NCI-H128 (cell line): ENCODE data around the gene AKAP10.
"Not testable (repeated sequence)": the region's sequence is repeated elsewhere in the genome, so short reads cannot be mapped to it uniquely, and the experiment has no call there.

ENCODE experiments used
- DNase-seq: peaks from one replicate; lab custom pipeline; 2025; ENCODE audit not compliant: unreplicated experiment; lab: John Stamatoyannopoulos, UW

Gene AKAP10

DNA sequence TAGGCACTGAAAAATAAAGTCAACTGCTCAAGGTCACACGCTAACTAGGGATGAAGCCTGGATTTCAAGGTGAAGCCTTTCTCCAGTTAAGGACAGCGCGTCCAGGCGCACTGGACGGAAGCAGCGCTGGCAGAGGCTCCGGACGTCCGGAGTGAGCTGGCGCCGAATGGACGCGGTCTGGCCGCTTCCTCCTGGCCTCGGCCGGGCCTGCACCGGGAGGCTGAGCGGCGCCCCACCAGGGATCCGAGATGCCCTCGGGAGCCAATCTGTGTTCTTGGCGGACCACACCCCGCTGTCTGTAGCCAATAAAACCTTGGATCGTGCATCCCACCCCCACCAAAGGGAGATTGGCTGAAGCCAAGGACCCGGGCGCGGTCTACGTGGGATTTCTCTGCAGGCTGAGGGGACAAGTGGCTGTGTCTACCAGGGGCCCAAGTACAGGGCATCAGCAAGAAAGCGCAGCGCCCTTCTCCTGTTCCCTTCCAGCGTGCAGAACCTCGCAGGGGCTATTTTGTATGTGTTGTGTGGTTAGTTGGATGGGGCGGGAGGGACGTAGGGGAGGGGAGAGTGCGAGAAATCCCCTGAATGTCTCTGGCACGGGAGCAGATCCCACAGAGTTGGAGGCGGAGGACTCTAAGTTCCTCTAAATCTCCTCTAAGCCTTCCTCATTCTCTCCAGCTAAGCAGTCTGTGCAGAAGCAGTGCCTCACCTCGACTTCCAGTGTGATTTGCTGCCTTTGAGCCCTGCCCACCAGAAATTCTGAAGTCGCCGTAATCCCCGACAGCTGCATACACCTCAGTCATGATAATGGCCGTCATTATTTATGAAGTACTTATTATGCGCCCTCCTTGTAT, 2.5 kb upstream of the AKAP10 start:
- no peak for DNase-seq

DNA sequence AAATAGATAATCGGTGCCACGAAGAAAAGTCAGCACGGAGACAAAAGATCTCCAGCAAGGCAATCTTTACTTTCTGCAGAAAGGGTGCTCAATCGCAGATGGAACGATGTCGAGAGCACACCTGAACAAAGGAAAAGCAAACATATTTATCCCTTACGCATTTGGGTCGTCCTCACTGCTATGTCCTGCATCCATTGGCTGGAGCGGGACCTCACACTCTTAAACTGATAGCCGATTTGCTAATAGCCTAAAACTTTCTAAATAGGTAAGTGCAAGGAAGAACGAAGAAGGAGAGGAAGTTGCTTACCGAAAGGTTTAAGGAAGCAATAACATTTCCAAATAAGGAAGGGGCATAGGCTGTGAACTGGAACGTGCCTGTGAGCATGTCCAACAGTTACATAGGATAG, 1.2 kb upstream of the AKAP10 start:
- DNase-seq, result no peak

DNA sequence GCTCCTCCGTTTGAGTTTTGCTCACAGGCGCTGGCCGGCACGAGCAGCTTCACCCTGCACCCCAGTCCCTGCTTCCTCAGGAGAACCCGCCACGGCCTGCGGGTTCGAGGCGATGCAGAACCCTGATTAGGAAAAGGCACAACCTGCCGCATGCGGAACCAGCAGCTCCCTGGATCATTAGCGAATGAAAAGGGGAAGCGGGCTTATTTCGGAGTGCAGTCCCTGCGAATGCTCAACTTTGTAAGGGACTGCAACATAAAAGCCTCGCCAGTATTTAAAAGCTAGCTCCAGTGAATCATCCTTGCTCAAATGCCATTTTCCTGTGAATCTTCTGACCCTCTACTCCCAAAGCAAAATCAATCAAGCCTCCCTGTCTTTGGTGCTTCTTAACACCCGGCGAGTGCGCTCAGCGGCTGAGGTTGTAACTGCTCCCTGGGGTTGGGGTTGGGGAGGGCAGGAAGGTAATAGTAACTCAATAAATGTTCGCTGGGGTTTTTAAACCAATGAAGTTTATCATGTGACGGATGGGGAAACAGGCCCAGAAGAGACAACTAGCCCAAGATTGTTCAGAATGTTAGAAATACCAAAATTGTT, 678 bp upstream of the AKAP10 start:
- DNase-seq, result no peak

DNA sequence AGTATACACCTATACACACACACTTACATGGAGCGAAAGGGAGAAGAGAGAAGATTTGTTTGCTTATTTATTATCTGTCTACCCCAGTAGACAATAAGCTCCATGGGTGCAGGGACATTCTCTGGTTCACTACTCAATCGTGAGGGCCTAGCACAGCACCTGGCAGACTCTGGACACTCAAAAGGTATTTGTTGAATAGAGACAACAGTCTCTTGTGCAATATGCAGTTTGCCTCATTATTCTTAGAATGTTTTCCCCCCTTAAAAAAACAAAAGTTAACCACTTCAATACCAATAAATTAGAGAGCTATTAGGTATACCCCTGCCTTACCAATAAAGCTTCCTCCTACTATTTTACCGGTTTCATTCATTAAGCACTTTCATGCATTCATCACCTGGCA, 2.0 kb downstream of the AKAP10 start:
- DNase-seq, result peak; percentile 9

DNA sequence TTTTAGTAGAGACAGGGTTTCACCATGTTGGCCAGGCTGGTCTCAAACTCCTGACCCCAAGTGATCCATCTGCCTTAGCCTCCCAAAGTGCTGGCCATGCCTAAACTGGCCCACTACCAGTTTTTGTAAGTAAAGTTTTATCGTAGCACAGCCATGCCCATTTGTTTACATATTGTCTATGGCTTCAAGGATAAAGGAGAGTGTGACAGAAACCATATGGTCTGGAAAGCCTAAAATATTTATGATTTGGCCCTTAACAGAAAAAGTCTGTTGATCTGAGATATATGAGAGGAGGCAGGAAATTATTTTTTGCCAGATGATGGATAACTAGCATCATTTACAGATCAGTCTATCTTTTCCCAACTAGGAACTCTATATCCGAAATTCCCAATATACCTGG, 4.5 kb downstream of the AKAP10 start:
- DNase-seq, result no peak

DNA sequence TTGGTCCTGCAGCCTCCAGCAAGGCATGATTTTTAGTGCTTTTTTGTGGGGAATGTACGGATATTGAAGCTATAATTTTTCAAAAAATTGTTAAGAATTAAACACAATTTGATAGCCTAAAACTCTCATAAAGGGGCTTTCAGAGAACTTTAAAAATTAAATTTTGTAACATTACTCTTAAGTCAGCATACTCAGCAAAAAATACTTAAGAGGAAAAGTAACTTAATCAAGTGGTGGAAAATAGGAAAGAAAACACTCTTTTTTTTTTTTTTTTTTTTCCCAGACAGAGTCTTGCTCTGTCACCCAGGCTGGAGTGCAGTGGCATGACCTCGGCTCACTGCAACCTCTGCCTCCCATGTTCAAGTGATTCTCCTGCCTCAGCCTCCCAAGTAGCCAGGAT, 14.7 kb downstream of the AKAP10 start:
- not testable (repeated sequence) for DNase-seq

DNA sequence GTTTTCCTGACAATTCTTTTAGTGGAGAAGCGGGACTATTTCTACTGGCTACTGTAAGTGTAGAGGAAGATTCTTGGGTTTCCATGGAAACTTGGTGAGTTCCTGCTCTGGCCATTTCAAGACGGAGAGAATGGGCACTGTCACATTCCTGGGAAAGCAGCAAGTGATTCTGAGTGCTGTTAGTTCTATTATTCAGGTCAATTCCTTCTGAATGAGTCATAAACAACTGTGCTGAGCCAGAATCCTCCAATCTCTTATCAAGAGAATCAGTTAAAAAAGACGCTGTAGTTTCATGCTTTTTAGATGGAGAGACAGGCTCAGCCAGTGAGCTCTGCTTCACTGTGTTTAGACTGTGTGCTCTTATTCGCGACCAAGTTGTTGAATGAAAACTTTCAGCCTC, 19.6 kb downstream of the AKAP10 start:
- no peak for DNase-seq

DNA sequence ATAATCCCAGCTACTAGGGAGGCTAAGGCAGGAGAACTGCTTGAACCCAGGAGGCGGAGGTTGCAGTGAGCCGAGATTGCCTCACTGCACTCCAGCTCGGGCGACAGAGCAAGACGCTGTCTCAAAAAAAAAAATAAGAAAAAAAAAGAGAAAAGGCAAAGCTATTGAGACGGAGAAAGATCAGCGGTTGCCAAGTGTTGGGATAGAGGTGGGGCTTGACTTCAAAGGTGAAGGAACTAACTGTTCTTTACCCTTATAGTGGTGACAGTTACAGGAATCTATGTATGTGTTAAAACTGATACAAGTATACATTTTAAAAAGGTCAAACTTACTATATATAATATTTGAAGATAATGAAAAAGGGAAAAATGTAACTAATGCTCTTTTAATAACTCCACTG, 22.5 kb downstream of the AKAP10 start:
- DNase-seq, result no peak

DNA sequence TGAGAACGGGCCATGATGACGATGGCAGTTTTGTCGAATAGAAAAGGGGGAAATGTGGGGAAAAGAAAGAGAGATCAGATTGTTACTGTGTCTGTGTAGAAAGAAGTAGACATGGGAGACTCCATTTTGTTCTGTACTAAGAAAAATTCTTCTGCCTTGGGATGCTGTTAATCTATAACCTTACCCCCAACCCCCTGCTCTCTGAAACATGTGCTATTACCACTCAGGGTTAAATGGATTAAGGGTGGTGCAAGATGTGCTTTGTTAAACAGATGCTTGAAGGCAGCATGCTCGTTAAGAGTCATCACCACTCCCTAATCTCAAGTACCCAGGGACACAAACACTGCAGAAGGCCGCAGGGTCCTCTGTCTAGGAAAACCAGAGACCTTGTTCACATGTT, 26.2 kb downstream of the AKAP10 start:
- DNase-seq, result not testable (repeated sequence)

DNA sequence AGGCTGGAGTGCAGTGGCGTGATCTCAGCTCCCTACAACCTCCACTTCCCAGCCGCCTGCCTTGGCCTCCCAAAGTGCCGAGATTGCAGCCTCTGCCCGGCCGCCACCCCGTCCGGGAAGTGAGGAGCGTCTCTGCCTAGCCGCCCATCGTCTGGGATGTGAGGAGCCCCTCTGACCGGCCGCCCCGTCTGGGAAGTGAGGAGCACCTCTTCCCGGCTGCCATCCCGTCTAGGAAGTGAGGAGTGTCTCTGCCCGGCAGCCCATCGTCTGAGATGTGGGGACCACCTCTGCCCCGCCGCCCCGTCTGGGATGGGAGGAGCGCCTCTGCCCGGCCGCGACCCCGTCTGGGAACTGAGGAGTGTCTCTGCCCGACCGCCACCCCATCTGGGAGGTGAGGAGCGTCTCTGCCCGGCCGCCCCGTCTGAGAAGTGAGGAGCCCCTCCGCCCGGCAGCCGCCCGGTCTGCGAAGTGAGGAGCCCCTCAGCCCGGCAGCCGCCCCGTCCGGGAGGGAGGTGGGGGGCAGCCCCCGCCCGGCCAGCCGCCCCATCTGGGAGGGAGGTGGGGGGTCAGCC, 26.9 kb downstream of the AKAP10 start:
- DNase-seq, result not testable (repeated sequence)

DNA sequence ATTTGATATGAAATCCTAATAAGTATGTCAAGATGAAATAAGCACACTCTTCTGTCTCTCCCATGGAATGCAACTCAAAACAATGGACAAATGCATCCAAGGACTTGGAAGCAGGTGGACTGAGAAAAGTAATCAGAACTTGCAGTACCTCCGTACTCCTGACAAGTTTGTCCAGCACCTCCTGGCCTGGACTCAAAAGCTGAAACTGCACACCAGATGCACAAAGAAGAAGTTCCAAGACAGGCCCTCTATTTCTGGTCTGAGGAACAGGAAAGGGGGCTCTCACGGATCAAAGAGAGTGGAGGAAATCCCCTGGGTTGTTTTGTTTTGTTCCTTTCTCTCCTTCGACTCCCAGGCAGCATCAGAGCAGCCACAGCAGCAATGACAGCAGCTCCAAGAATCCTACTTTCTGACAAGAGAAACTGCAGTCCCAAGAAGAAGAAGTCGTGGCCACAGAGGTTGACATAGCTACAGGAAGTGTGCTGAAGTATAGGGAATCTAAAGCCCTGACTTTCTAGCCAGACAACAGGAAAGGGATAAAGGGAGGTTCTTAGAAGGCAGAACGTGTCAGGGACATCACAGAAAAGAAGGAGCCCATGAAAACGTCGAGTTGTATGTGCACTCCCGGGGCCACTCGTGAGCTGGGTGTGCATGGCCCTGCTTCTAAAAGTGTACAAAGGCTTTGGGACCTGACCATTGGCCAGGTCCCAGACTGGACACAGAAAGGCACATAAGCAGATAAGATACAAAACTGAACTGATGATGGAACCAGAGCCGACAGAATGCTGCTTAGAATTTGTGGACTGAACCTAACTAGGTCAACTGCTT, 29.3 kb downstream of the AKAP10 start:
- DNase-seq, result no peak

DNA sequence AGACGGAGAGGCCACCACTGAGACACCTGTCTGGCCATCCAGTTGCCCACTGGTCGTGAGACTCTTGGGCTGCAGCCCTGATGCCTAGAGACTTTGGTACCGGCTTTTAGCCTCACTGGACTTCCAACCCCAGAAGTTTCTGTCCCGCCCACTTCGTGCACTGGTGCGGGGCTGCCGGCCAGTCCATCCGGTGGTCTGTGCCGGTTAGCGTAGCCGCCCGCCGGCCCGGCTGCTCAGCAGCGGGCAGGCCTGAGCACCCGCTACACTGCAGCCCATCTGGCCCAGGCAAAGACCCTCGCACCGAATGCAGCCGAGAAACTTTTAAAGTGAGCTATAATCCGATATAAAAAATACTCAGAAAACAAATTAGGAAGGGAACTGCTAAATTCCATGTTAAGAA, 30.7 kb downstream of the AKAP10 start:
- no peak for DNase-seq

DNA sequence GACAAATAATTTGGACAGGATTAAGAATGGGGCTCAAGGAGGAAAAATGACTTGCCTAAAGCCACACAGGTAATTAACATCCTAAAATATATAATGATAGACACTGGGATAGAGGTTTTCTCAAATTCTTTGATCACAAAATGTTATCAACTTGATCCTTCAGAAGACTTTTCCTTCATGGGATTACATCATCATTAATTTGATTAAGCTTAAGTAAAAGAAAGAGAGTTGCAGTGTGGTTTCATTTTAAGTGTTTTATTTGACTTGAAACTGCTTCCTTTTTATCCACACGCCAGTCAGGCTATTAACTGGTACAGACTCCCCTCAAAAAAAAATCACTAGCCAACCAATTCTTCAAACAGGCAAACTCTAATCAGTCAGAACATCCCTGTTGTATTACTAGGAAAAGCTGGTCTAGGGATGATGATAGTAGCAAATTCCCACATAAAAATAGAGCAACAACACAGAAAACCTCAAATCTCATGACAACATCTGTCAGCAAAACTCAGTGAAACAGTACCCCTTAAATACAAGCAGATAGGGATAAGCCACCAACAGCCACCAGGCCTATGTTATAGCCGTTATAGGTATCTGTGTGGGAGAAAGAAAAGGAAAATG, 32.5 kb downstream of the AKAP10 start:
- no peak for DNase-seq

DNA sequence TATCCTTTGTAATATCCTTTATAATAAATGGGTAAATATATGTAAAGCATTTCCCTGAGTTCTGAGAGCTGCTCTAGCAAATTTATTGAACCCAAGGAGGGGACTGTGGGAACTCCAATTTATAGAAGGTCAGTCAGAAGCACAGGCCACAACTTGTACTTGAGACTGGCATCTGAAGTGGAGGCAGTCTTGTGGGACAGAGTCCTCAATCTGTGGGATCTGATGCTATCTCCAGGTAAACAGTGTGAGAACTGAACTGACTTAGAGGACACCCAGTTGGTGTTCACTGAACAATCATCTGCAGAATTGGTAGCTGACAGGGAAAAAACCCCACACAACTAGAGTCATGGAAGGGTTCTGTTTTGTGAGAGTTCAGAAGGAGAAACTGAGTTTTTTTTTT, 34.0 kb downstream of the AKAP10 start:
- DNase-seq, result no peak

DNA sequence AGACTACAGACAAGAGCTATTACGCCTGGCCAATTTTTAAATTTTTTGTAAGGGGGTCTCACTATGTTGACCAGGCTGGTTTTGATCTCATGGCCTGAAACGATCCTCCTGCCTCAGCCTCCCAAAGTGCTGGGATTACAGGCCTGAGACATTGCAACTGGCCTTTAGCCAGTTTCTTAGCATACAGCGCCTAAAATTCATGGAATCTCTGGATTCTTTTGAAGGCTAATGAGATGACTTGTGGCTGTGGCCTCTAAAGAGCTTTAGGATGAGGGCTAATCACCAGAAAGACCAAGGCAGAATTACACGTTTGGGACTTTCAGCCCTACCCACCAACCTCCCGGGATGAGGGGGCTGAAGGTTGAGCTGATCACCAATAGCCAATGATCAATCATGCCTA, 34.6 kb downstream of the AKAP10 start:
- no peak for DNase-seq

DNA sequence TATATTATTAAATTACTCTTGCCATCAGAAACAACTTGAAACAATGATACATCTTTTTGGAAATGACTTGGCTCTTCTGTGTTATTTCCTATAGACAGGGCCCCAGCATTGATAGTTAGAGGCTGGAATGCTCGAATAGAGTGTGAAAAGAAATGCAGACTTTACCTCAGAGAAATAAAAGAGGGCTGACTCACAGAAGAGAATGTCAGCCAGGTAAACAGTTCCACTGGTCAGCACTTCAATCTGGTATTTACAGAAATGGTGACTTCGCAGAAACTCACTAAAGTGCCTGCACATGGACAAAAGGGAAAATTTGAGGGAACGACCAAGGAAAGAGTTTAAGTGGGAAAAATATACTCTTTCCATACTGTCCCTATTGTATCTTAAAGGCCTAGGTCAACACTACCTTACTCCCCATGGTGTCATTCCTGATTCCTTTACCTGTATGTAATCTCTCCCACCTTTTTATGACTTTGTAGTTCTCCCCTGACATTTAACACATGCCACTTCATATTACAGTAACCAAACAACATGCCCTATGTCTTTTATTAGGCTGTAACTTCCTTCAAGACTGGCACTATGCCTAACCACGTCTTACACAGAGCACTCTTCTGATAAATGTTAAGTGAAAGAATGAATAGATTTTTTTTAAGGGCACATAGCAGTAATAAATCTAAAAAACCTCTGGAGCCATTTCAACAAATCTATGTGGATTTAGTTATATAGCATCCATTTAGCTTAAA, 36.7 kb downstream of the AKAP10 start:
- DNase-seq, result no peak

DNA sequence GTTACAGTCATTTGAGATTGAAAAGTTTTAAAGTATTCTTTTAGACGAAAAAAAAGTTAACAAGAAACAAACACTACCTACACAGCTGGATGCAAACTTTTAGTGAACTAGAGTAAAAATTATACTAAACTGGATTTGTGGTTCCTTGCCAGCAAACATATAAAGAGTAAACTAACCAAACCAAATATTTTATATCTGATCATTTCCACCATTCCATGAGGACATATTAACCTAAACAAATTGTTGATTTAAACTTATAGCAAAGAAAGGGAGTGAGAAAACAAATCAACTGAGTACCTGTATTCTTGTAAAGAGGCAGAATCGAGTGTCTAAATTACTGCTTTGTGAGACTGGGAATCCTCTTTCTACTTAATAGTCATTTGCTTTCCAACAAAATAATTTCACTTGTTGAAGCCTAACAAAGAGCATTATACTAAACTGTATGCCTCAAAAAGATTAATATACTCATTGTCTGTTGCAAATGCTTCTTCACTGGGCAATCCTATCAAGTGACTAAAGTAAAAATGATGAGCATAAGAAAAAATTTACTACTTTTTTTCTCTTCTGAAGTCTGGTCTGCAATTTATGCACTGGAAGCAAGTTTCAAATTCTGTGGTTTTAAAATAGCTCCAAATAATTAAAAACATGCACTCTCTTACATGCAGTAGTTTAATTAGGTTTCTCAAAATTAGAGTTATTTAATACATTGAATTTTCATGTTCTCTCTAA, 37.5 kb downstream of the AKAP10 start:
- DNase-seq, result no peak

DNA sequence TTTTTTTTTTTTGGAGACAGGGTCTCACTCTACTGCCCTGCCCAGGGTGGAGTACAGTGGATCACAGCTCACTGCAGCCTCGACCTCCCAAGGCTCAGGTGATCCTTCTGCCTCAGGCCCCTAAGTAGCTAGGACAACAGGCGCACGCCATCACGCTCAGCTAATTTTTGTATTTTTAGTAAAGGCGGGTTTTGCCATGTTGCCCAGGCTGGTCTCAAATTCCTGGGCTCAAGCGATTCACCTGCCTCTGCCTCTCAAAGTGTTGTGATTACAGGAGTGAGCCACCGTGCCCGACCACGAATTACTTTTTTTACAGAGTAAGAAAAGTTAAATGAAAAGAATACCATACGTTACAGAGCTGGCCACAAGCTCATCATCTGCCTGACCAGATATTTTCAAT, 38.9 kb downstream of the AKAP10 start:
- no peak for DNase-seq

DNA sequence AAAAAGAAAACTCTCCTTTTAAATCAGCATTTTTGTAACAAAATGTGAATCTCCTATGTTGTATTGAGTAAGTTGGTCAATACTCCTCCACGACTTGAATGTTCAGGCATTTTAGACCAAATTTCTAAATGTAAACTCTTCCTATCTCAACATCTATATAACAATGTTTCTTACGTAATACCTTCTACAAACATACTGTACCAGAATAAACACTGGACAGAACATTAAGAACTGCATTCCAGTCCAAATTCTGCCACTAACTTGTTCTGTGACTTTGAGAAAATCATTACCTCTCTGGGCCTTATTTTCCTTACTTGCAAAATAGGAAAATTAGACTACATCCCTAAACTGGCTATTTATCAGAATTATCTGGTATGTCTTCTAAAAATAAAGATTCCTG, 40.1 kb downstream of the AKAP10 start:
- no peak for DNase-seq

DNA sequence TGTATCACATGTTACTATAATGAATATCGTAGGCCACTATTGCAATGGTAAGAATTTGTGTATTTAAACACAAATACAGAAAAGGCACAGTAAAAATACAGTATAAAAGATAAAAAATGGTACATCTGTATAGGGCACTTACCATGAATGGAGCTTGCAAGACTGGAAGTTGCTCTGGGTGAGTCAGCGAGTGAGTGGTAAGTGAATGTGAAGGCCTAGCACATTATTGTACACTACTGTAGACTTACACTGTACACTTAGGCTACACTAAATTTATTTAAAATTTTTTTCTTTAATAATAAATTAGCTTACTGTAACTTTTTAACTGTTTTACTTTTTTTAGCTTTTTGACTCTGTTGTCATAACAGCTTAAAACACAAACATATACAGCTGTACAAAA, 42.5 kb downstream of the AKAP10 start:
- no peak for DNase-seq
